ENCODE results near the gene ARHGAP15. TPM values are rescaled to one million over a fixed set of nuclear protein-coding genes. Genes with fewer than 3 reads are reported as not detected.

The ARHGAP15 gene
- polyA plus RNA-seq, 1 donor: 8.1 TPM

DNA sequence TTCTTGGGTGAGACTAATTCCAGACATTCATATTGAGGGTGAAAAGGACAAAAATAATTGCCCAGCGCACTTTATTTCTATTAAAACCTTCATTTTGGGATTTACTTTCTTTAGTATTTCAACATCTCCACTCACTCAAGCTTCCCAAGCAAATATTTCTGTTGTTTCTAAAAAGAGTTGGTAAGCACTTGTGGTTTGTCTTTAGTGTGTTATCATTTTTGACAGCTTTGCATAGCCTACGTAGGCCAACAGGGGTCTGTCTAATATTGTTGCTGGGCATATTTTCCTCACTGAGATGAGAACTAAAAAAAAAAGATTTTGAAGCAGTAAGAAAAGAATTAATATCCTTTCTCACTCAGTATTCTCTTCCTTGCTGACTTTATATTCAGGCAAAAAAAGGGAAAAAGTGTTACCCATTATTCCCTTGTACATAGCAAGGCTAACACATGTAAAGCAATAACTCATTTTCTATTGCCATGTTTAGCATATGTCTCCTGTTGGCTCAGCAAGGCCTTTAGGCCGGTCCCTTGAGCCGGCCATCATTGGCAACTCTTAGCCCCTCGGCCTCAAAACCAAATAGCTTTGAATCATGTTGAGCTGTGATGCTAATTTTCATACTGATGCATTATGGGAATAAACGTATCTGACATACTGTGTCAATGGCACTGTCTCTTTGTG is 494.2 kb downstream of the ARHGAP15 start:
- DNase-seq (ENCODE audit: low read depth): no peak

DNA sequence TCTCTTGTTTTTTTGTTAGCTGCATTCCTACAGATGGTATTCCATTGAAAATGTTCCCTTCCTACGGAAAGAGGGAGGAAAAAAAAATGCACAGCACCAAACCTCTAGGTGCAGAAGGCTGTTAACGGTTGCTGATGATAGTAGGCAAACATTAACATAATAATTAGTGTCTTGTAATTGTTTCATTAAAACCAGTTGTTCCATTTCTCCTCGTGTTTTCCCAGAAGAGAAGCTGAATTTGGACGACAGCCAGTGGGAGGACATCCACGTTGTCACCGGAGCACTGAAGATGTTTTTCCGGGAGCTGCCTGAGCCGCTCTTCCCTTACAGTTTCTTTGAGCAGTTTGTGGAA is 494.7 kb downstream of the ARHGAP15 start:
- no peak for DNase-seq (ENCODE audit: low read depth)

DNA sequence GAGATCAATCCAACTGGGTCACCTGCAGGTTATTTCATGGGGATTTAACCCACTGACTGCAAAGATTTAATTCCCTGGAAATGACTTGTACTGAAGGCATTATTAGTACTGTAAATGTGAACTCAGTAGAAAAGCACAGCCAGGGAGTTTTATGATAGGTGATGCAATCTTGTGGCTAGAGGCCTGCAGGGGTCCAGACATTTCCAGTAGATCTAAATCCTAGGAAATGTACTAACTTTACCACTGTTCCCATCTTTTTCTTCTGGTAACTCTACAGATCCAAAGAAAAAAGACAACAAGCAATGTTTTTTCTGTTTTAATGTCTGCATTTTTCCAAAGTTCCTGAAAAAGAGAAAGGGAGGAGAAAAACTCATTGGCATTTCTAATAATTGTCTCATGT is 500.1 kb downstream of the ARHGAP15 start:
- DNase-seq (ENCODE audit: low read depth): no peak

DNA sequence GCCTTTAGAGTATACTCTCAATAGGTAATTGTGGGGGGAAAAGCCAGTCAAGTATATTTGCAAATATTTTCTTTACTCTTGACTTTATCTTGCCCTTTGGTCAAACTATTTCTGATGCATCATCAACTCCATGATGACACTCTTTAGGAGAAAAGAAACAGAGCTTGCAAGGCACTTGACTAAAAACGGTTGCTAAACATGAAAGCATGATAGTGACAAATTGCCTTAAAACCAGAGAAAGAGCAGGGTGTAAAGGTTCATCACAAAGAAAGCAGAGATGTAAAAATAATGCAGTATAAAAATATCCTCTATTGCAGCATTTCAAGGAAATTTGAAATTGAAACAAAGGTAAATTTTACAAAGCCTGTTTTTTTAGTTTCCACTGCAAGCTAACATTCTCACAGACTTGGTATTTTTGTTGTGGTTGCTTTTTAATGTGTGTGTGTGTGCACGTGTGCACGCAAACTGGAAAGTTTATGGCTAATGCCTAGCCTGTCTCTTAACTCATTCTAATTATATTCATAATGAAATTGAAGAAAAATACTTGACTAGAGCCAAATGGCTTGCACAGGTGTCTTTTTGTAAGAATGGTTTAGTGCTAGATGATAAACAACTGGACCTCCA is 503.6 kb downstream of the ARHGAP15 start:
- no peak for DNase-seq (ENCODE audit: low read depth)

DNA sequence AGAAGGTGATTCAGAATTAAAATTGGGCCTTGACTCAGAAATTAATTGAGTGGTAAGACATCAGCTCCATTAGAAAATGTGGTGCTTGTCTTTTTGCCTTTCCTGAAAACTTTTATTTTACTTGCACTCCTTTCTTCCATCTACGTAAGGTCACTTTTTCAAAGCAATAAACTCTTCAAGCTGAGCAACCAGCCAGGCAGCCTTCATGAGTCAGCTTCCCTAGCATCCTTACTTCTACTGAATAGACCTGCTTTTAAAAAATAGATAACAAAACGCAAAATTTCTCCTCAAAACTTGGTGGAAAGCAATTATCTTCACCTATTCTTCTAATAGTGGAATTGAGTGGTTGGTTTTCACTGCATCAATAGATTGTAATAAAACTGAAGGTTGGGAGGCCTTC is 504.2 kb downstream of the ARHGAP15 start:
- DNase-seq (ENCODE audit: low read depth): no peak

DNA sequence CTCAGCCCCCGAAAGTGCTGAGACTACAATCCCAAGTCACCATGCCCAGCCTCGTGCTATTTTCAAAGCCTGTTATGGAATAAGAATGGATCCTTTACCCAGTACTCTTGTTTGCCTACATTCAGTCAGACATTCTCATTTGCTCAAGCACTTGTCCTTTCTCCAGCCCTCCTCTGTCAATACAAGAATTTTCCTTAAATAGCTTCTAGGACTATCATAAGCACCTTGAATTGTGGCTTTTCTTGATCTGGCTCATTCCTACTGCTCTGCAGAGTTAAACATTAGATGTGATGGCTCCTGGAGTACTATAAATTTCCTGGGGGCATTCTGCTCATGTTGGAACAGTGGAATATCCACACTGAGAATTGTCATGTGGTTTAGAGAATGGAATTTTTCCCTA is 506.1 kb downstream of the ARHGAP15 start:
- no peak for DNase-seq (ENCODE audit: low read depth)

DNA sequence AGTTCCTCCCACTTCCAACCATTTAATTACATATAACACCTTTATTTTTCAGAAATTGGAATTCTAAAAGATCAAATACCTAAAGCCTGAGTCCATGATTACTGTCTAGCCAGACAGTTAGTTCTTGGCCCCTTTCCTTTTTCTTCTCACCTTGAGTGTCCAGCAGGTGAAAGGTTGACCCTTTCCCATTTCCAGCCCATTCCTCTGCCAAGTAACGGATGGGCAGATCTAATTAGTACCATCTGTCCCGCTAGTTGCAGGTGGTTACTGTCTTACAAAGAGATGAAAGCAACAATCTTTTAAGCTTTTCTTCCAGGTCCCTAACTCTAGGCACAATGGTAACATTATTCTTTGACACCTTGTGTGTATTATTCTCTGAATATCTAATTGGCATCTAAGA is 506.7 kb downstream of the ARHGAP15 start:
- DNase-seq (ENCODE audit: low read depth): no peak

DNA sequence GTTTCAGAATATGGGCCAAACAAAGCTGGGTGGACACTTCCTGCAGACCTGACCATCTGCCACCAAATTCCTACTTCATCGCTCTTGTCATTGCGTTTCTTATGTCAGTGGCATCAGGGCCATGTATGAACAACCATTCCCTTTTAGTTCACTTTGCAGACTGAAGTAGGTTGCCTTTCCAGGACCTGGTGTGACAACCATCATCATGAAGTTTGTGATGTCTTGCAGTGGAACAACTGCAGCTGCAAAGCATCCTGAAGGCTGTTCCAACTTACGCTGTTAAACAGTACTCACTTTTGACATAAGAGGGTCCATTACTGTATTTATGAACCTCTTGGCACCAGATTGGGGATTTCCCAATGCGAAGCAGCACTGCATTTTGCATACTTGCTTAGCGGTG is 511.6 kb downstream of the ARHGAP15 start:
- DNase-seq (ENCODE audit: low read depth): no peak

DNA sequence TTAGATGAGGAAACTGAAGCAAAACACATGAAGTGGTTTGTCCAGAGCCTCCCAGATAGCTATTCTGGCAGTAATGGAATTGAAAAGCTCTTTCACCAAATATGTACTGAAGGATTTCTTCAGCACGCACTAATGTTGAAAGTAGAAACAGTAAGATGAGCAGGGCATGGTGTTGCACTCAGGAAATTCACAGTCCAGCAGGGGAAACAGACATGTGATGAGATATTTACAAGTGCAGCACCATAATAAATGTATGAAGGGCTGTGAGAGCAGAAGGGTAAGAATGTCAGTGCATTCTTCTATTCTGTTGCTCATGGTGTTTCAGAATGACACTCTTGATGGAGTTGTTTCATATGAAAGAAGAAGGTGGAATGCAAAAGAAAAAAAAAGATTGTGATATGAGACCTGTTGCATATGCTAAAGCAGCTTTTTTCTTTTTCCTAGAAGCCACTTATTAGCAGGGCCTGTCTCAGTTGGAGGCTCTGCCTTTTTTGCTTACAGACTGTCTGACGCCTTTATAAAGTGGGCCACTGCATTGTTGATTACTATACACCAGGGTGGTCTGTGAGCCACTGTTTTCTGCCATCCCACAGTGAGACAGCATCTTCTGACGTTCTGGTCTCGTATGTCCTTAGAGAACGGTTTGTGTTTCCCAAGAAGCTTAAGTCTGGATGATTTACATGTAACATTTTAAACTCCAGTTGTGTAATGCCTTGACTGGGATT is 516.9 kb downstream of the ARHGAP15 start:
- no peak for DNase-seq (ENCODE audit: low read depth)

DNA sequence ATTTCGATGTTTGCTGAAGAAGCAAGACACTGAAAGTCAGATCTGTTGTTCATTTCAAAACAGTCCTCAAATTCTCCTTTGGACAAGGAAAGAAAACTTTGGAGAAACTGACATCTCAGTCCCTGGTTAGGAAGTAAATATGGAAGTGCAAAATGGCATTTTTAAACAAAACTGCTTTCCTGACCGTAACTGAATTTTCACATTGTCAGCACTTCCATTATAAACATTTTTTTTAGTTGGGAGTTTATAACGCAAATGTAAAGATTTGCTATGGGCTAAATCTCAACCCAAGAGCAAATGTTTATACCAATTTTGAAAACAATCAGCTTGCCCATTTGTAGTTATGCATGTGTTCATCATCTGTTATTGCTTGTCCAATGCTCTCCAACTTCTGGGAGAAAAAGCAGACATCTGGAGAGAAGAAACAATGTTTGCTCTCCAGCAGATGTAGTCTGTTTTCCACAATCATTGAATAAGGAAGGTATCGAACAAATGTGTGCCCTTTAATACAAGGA is 520.1 kb downstream of the ARHGAP15 start:
- no peak for DNase-seq (ENCODE audit: low read depth)

DNA sequence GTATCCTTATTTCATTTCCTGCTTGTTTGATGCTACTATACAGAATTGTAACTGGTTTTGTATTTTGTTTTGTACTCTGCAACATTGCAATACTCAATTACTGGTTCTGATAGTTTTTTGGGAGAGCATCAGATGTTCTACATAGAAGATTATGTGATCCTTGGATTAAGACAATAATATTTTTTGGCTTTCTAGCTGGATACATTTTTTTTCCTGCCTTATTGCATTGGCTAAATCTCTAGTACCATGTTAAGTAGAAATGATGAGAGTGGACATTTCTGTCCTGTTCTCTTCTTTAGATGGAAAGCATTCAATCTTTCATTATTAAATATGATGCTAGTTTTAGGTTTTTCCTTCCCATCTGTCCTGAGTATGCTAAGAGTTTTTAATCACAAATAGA is 523.5 kb downstream of the ARHGAP15 start:
- DNase-seq (ENCODE audit: low read depth): no peak

DNA sequence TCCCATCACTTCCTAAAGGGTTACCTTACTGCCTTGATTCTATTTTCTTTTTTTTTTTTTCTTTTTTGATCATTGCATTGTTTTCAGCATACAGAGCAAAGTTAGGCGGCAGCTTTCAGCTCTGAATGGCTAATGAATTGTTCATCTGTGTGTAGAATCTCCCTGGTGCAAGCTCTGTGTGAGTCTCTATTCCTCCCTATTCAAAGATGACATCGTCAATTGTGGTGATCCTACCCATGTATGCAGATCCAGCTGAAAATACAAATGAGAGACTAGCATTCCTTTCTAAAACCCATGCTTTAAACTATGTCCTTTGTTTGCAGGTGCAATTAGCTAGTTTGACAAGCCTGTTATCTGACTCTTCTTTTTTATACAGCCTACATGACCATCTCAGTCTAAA is 539.0 kb downstream of the ARHGAP15 start:
- DNase-seq (ENCODE audit: low read depth): no peak

DNA sequence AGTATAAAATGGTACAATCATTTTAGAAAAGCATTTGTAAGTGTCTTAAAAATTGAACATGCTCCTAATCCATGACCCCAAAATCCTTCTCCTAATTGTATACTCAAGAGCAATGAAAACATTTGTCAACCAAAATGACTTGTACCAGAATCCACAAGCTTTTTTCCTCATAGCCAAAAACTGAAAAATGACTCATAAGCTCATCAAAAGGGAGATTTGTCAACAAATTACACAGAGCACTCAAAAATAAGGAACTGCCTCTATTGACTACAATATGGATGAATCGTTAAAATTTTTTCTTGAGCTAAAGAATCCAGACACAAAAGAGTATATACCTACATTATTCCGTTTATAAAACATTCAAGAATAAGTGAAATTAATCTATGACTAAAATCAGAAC is 544.8 kb downstream of the ARHGAP15 start:
- no peak for DNase-seq (ENCODE audit: low read depth)

DNA sequence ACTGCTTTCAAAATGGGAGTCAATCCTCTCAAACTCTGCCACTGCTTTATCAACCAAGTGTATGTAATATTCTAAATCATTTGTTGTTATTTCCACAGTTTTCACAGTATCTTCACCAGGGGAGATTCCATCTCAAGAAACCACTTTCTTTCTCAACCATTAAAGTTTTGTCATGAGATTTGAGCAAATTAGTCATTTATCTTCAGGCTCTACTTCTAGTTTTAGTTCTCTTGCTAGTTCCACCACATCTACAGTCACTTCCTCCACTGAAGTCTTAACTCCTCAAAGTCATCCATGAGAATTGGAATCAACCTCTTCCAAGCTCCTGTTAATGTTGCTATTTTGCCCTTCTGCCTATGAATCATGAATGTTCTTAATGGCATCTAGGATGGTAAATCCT is 545.8 kb downstream of the ARHGAP15 start:
- no peak for DNase-seq (ENCODE audit: low read depth)

DNA sequence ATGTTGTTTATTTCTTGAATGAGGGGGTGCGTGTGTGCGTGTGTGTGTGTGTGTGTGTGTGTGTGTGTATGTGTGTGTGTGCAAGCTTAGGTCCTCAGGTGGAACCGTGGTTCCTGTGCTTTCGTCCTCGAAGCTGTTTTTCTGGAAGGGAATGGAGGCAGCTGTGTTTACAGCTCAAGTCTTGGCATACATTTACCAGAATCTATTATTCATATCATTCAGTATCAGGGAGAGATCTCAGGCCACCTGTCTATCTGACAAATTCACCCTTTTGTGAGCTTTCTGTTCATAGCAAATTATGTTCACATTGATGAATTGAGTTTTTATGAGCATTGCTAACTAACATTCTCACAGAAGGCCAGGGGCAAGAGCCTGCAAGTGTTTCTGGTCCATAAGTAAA is 550.4 kb downstream of the ARHGAP15 start:
- no peak for DNase-seq (ENCODE audit: low read depth)

DNA sequence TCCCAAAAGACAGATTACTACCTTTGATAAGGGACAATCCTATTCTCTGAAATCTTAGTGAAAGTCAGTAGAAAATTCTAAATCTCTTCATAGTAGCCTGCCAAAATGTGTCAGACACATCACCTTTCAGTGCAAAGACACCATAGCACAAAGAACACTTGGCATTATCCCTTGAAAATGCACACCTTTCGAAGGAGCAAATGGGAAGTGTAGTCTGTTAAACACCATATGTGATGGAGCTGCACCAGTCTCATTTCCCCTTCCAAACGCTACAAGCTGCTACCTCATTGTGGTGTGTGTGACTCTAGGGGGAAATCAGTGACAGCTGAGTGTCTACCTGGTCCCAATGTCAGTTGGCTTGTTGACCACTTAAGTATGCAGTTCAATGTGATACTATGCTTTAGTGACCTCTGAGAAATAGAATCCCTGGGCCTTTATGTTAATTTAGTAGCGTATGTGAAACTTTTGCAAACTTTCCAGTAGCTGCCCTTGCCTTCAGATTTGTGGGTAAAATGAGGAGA is 551.7 kb downstream of the ARHGAP15 start:
- DNase-seq (ENCODE audit: low read depth): no peak

DNA sequence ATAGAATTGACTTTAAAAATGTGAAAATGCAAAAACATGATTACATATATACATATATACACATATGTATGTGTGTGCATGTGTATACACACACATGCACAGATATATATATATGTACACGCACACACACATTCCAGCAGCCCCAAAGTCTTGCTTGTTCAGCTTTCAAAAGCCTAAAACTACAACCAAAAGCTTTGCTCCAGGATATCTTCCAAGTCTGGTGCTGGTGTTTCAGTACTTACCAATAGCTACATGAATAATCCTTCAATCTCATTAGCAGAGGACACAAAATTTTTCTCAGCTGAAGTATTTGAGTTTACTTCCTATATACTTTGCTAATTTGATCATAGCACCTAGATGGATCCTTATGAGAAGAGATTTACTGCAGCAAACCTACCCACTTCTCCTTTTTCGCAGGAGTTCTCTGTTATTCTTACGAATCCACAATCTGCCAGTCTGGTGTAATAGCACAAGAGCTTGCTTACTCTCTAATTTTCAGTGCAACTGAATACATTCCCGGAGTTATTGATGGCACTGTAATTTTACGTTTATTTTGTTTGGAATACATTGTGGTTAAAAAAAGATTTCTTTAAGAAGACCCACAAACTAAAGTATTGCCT is 553.3 kb downstream of the ARHGAP15 start:
- no peak for DNase-seq (ENCODE audit: low read depth)

DNA sequence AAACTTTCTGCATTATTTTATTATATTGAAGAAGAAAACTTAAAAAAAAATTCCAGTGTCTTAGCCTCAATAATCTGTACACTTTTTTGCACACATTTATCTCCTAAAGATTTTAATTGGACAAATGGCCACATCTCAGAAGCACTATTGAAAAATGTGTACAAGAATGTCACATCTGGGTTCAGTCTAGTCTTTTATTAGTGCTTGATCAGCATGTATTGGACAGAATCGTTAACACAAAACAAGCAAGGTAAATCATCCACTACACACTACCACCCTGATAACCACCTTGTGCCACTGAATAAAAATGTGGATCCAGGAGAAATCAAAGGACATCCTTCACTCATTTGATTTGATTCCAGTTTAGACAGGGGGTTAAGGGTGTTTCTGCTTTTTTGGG is 554.8 kb downstream of the ARHGAP15 start:
- no peak for DNase-seq (ENCODE audit: low read depth)

DNA sequence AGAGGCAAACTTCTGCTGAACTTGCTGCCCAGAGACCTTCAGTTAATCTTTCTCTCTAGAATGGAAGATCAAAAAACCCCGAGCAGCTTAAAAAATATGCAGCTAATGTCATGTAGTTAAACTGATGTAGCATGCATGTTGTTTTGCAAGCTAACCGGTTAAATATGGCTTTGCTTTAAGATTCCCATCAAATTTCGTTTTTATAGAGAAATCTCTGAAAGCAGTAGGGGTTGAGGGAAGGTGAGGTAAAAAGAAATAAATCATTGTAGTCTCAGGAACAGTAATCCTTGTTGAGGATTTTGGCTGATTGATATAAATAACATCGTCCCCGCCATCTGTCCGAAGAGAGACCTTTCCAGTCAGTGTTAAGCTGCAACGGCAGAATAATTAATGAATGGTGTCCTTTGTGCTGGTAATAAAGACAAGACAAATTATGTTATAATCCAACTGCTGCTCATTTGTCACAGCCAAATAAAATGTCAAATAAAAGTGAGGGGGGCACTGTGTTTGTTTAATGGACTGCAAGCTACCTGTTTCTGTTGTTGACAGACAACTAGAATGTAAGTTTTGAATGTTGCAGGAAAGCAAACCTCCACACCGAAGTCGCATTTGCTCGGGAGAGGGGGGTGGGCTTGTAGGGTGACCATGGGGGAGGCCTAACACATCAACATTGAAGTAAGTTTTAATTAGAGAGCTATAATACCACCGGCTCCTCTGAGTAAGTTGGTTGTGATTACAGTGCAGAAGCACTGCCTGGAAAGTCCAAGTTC is 555.5 kb downstream of the ARHGAP15 start:
- no peak for DNase-seq (ENCODE audit: low read depth)

DNA sequence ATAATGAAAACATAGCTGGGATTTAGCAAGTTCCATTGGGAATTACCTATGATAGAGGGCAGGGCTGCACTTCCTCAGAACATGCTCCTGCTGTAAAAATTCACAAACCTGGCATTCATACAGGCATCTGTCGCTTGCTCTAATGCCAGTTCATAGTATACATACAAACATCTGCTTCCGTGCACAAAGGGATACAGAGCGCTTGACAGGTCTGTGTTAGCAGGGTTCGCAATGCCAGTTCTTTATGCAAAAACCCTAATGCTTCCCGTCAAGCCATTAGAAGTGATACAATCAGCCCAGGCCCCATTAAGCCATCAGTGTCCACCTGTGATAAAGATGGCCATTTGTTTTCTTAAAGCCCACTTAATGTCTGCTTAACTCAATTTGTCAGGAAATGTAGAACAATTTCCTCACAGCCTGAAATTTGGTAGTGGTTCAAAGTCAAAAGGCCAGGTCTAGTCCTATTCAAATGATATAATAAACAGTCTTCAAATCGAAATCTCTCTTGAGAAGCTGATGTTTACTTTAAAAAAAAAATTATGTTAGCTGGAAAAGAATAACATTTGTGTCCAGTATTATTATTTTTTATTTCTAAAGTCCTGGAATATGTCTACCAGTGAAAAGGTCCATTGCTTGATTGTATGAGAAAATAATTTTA is 556.3 kb downstream of the ARHGAP15 start:
- DNase-seq (ENCODE audit: low read depth): no peak

DNA sequence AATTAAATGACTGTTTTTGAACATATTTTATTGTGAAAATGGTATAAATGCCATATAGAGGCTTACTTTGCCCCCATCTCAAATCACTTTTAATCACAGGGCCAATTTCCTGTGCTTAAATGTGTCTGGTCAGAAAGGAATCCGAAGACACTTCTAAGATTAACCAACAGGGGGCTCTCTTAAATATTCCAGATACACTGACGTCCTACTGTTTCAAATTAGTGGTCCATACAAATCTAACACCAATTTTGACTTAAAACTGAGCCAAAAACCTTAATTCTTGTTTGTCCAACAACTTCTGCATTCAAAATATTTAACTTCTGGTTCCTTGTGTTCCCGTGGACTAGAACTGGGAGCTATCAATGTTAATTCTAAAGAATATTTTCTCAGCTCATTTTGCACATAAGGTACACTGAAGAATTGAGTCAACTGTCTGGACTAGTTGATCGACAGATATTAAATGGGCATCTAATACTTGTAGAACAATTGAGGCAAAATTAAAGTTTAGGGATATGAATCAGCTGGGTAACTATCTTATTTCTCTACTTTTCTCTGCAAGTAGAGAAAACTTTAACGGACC is 557.5 kb downstream of the ARHGAP15 start:
- DNase-seq (ENCODE audit: low read depth): no peak
